Measurements from ENCODE around the gene KIRREL2.
"Not testable (repeated sequence)": the region's sequence is repeated elsewhere in the genome, so short reads cannot be mapped to it uniquely, and the experiment has no call there.

The KIRREL2 gene

DNA sequence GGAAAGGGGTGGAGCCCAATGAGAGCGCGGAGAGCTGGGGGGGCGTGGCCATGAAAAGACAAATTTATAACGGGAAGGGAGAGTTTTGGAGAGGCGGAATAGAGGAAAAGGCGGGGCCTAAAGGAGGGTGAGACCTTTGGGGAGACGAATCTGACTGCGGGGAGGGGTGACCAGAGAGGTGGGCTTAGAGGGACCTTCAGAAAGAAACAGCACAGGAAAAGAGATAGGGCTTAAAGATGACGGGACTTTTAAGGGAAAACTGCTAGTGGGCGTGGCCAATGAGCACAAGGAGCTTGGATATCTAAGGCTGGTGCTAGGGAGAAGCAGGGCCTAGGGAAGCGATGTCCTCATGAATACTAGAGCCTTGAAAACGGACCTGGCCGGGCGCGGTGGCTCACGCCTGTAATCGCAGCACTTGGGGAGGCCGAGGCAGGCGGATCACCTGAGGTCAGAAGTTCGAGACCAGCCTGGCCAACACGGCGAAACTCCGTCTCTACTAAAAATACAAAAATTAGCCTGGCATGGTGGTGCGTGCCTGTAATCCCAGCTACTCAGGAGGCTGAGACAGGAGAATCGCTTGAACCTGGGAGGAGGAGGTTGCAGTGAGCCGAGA, 13.5 kb downstream of the KIRREL2 start:
- peak; percentile 77 for DNase-seq

DNA sequence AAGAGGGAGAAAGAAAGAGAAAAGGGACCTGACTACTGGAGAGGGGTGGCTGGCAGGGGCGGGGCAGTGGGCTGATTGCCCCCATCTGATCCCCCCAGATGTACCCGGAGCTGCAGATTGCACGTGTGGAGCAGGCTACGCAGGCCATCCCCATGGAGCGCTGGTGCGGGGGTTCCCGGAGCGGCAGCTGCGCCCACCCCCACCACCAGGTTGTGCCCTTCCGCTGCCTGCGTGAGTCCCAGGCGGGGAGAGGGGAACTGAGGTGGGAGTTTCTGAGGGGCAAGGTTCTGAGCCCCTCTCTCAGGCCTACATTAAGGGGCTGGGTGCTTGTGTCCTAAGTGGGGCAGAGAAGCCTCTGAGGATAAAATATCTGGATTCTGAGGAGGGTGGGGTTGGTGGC, 14.1 kb downstream of the KIRREL2 start:
- no peak for DNase-seq

DNA sequence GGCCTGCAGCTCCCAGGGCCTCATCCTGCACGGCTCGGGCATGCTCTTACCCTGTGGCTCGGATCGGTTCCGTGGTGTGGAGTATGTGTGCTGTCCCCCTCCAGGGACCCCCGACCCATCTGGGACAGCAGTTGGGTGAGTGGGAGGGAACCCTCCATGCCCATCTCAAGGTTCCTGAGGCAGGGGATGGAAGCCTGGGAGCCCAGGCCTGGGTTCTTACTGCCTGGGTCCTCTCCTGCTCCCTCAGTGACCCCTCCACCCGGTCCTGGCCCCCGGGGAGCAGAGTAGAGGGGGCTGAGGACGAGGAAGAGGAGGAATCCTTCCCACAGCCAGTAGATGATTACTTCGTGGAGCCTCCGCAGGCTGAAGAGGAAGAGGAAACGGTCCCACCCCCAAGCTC, 14.9 kb downstream of the KIRREL2 start:
- no peak for DNase-seq

DNA sequence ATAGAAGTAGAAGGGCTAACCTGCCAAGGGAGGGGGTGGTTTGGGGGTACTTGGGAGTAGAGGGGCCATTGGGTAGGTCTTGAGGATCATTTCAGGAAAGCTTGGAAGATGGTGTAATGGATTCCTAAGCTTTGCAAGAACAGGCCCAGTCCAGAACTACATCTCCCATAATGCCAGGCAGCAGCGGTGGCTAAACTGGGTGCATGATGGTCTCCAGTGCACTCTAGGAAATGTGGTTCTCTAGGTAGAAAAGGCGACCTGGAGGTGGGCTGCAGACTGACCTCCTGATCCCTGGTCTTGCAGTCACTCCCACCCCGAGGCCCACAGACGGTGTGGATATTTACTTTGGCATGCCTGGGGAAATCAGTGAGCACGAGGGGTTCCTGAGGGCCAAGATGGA, 15.5 kb downstream of the KIRREL2 start:
- DNase-seq = no peak

DNA sequence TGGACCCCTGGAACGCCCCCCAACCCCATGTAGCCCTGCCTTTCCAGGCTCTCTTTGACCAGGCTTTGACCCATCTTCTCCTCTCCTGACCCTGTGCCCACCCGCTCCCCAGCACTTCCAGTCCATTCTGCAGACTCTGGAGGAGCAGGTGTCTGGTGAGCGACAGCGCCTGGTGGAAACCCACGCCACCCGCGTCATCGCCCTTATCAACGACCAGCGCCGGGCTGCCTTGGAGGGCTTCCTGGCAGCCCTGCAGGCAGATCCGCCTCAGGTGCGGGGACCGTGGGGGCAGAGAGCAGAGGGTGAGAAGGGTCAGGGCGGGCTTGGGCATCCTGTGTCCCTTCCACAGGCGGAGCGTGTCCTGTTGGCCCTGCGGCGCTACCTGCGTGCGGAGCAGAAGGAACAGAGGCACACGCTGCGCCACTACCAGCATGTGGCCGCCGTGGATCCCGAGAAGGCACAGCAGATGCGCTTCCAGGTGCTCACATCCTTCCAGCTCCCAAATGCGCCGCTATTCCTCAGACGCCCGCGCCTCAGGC, 17.8 kb downstream of the KIRREL2 start:
- no peak for DNase-seq

DNA sequence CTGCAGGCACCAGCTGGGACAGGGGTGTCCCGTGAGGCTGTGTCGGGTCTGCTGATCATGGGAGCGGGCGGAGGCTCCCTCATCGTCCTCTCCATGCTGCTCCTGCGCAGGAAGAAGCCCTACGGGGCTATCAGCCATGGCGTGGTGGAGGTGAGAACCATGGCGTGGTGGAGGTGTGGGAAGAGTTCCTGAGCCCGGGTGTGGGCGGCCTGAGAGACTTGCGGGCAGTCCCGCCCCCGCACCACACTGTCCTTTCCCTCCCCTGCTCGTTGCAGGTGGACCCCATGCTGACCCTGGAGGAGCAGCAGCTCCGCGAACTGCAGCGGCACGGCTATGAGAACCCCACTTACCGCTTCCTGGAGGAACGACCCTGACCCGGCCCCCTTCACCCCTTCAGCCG, 22.4 kb downstream of the KIRREL2 start:
- DNase-seq = no peak

DNA sequence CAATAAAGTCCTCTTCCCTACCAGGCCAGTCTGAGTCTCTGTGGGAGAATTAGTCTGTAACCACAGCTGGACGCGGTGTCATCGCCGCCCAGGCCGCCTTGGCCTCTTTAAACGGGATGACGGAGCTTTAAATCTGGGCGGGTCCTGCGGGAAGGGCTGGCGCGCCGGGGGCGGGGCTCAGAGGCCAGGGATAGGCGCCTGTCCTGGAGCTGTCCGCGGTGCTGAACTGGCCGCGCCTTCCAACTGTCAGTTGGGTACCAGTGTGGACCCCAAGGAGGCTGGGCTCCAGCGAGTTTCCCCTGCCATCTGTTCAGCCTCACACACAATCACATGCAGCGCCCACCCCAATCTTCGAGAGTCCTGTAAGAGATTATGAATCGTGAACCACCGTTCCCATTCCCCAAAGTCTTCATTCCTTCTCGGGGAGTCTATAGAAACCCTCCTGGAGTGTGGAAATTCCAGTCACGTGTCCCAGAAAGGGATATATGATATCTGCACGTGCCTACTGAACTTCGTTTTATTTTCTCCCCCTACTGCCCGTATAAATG, 23.1 kb downstream of the KIRREL2 start:
- peak; percentile 82 for DNase-seq

DNA sequence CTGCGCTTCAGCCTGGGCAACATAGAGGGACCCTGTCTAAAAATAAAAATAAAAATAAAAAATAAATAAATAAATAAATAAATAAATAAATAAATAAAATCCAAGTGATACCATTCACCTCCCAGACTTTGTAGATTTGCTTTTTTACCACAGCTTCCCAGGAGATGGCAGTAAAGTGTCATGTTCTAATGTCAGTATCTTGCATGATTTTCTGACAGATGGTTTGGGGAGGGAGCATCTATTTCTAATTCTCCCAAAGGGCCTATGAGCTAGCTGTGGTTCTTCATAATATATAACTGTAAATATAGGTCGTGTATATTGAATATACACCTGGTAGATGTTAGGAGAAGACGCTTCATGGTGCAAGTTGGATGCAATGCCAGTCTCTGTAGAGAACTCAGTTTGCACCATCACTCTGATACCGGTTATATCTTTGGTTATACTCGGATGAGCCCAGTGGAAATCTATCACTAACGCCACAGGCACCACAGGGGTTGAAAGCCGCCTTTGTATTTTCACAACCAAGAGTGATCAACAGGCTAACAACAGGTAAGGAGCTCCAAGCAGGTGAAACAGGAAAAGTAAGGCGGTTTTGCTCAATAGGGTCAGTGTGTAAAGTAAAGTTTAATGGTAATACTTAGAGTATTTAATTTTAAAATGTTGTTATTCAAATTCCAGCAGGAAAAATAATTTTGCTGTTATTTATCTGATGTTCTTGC, 25.6 kb downstream of the KIRREL2 start:
- peak; percentile 42 for DNase-seq

DNA sequence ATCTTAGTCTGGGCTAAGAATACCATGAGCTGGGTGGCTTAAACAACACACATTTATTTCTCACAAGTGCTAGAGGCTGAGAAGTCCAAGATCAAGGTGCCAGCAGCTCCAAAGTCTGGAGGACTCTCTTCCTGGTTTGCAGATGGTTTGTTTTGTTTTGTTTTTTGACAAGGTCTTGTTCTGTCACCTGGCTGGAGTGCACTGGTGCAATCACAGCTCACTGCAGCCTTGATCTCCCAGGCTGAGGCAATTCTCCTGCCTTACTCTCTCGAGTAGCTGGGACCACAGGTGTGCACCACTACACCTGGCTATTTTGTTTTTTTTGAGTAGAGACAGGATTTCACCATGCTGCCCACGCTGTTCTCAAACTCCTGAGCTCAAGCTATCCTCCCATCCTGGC, 27.2 kb downstream of the KIRREL2 start:
- no peak for DNase-seq

DNA sequence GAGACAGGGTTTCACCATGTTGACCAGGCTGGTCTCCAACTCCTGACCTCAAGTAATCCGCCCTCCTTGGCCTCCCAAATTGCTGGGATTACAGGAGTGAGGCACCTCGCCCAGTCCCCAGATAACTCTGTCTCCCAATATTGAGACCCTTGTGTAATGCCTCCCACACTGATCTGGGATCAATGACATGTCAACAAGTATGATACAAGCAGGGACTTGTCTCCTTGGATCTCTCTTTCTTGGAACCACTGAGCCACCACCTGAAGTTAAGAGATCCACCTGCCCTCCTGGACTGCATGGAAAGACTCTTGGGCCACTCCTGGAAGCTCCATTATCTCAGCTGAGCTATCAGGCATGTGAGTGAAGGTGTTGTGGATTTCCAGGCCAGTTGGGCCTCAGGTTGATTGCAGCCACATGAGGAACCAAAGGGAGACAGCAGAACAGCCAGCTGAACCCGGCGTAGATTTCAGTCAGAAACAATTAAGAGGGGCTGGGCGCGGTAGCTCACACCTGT, 28.6 kb downstream of the KIRREL2 start:
- no peak for DNase-seq

DNA sequence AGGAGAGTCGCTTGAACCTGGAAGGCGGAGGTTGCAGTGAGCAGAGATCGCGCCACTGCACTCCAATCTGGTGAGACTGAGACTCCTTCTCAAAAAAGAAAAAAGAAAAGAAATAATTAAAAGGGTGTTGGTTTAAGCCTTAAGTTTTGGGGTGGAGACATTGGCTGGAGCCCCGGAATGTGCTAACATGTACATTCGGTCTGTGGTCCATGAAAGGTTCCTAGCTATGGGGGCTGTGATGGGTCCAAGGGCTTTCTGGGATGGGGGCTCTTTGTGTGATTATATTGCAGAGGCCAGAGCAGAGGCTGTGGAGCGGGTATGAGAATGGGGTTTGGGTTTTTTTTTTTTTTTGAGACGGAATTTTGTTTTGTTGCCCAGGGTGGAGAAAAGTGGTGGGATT, 29.2 kb downstream of the KIRREL2 start:
- DNase-seq = no peak

DNA sequence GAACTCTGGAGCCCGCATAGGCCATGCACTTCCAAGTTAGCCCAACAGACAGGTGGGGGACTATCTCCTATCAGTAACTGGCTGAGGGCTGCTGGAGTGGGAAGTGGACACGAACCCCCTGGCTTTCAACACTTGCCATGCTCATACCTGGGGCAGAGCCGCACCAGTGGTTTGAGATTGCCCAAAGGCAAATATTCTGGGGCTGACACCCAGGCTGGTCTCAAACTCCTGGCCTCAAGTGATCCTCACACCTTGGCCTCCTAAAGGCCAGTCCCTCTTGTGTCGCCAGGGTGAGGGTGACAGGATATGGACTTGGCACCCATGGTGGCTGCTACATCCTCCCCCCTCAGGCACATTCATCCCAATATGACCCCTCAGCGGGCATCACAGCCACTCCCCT, 30.5 kb downstream of the KIRREL2 start:
- DNase-seq = no peak

DNA sequence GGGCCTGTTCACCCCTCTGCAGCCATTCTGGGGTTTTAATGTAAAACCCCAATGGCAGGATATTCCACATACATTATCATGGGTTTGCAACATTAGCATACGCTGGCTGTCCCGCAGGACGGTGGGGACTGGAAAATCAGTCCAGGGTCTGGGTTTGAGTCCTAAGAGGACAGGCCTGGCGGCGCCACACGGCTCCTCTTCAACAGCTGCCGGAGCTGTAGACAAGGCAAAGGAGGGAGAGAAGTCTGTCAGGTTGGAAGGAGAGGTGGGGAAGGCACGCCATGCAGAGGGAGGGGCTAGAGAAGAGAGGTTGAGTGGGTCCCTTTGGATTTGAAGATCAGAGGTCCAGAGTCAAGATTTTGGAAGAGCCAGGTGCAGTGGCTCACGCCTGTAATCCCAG, 31.7 kb downstream of the KIRREL2 start:
- DNase-seq = no peak

DNA sequence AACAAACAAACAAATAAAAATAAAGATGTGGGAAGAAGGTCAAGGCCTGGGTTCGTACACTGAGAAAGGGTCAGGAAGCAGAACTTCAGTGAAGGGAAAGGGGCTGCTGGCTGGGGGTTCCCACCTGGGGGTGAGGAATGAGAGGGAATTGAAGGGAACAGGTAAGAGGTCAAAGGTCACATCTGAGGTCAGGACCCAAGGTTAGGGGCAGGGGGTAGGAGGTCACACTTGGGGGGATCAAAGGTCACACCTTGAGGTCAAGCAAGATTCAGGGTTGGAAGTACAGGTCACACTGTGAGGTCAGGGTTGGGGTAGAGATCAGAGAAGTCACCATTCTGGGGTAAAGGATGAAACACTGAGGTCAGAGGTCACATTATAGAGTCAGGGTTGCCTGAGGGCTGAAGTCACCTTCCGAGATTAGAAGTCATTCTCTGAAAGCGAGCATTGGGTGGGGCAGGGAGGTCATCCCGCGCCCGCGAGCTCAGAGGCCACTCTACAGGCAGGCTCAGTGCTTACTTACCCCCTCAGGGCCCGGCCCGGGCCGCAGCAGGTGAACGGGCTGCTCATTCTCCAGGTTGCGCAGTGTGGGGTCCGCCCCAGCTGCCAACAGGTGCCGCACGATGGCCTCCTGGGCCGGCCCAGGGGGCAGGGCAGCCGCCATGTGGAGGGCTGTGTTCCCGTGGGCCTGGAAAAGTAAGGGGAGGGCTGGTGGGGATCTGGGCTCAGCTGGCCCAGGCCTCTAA, 32.8 kb downstream of the KIRREL2 start:
- DNase-seq = no peak

DNA sequence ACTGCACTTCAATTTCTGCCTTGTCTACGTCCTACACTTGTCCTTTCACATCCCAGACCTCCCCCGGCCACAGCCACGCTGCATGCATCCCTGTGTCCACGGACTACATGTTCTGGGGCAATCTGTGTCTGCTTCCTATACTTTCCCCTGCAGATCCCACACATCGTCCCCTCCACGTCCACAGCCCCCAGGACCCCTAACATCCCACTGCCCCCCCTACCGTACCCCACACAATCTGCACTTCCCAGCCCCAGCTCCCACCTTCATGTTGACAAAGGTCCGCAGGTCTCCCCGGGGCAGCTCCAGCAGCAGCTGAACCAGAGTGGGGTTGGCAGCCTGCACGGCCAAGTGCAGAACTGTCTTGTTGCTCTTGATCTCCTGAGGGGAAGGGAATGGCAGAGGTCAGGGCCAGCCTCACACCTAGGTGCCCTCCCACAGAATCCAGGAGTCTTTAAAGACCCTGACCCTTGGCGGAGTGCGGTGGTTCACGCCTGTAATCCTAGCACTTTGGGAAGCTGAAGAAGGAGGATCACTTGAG, 33.5 kb downstream of the KIRREL2 start:
- DNase-seq = no peak

DNA sequence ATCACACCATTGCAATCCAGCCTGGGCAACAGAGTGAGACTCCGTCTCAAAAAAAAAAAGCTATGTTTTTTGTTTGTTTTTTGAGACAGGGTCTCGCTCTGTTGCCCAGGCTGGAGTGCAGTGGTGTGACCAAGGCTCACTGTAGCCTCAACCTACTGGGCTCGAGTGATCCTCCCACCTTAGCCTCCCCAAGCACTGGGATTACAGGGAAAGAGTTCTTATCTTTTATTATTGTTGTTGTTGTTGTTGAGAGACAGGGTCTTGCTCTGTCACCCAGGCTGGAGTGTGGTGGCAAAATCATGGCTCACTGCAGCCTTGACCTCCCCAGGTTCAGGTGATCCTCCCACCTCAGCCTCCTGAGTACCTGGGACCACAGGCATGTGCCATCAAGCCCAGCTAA, 35.1 kb downstream of the KIRREL2 start:
- DNase-seq = not testable (repeated sequence)

DNA sequence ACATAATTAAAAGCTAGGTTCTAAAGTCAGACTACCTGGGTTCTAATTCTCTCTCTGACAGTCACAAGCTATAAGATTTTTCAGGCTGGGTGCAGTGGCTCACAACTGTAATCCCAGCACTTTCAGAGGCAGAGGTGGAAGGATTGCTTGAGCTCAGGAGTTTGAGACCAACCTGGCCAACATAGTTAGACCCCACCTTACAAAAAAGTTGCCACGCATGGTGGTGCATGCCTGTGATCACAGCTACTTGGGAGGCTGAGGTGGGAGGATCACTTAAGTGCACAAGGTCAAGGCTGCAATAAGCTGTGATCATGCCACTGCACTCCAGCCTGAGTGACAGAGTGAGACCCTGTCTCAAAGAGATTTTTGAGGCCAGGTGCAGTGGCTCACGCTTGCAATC, 37.6 kb downstream of the KIRREL2 start:
- DNase-seq = no peak

DNA sequence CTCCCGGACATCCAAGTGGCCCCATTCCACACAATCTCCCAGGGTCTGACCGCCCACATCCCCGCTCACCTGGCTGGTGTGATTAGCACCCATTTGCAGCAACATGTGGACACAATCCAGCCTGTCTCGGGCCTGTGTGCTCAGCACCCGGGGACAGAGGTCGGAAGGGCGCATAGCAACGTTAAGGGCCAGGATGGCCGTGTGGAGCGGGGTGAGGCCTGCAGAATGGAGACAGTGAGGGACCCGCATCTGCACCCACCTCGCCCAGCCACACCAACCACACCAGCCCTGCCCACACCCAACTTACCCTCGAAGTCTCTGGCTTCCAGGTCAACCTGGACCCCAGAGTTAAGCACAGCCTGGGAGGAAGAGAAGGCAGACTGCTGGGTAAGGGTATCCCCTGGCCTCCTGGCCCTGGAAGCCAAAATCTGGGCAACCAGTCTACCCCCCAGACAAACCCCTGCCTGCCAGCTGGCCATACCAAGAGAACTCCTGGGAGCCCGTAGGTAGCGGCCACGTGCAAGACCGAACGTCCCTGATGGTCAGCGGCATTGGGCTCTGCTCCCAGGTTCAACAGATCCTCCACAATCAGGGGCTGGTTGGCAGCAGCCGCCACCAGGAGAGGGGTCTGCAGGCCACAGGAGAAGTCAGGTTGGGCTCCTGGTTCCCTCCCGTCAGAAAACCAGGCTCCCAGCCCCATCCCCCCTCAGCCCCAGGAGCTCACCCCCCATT, 39.4 kb downstream of the KIRREL2 start:
- no peak for DNase-seq

DNA sequence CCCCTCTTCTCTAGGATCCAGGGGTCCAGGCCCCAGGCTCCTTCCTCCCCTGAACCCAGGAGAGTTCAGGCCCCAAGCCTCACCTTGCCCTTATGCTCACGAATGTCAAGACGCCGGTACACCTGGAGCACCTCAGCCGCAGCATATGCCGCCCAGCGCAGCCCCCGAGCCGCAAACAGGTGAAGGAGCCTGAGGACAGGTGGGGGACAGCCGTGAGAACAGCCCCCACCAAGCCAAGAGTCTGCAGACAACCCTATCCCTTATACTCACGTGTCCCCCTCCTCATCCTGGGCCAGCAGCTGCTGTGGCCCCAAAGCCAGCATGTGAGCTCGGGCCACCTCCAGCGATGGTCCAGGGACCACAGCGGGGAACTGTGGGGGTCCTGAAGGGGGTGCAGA, 39.9 kb downstream of the KIRREL2 start:
- no peak for DNase-seq

DNA sequence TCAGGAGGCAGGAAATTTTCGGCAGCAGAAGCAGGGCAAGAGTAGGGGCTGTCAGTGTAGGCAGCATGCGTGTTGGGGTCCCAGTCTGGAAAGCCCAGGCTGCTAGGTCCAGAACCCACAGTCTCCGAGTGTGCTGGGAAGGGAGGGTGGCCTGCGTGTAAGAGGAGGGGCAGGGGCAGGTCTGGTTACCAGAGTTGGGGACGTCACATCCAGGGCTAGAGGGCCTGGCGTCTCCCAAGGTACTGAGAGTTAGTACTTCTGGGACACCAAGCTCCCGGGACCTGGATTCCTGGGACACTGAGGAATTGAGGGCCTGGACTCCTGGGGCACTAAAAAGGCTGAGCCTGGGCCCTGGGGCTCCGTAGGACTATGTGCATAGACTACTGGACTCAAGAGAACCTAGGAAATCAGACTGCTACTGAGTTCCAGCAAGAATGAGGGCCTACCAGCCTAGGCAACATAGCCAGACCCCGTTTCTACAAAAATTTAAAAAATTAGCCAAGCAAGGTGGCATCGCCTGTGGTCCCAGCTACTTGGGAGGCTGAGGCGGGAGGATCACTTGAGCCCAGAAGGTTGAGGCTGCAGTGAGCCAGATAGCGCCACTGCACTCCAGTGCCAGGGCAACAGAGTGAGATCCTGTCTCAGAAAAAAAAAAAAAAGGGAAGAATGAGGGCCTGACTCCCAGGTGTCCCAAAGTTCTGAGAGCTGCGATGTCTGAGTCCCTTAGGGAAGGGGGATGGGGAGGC, 41.2 kb downstream of the KIRREL2 start:
- no peak for DNase-seq

DNA sequence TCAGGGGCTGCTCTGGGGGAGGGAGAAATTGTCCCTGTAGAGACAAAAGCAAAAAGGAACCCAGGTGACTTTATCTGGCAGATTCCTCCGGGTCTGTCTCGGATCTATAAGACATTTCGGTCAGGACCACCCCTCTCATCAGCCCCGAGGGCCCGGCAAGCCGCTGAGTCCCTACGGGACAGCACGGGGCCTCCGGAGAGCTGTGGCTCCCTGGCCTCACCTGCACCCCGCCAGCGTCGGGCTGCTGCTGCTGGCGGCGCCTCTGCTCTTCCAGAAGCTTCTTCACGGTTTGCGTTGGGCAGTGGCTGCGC, 41.7 kb downstream of the KIRREL2 start:
- DNase-seq = no peak
